ENCODE data around the gene PIAS1.

GRCh38 chr15:68176601-68177000, 122.5 kb downstream of the PIAS1 start:
- TF ChIP-seq PATZ1 (tag by site-specific recombination; IDR thresholded peaks at IDR 0.05) (no peak), MYNN (tag by site-specific recombination; IDR thresholded peaks at IDR 0.05; ENCODE audit: borderline replicate concordance) (no peak), CTCF (tag by site-specific recombination; IDR thresholded peaks at IDR 0.05) (no peak), RBAK (tag by site-specific recombination; IDR thresholded peaks at IDR 0.05) (no peak), REST (tag by site-specific recombination; IDR thresholded peaks at IDR 0.05) (no peak), ZNF148 (tag by site-specific recombination; IDR thresholded peaks at IDR 0.05; ENCODE audit: borderline replicate concordance) (no peak), ZNF24 (tag by site-specific recombination; IDR thresholded peaks at IDR 0.05) (no peak), ZNF175 (tag by site-specific recombination; IDR thresholded peaks at IDR 0.05) (no peak), ZNF280D (tag by site-specific recombination; IDR thresholded peaks at IDR 0.05) (no peak), ZNF76 (tag by site-specific recombination; IDR thresholded peaks at IDR 0.05; ENCODE audit: borderline replicate concordance, low read depth) (no peak), ZNF266 (tag by site-specific recombination; IDR thresholded peaks at IDR 0.05; ENCODE audit: low read depth) (no peak), ZNF146 (tag by site-specific recombination; IDR thresholded peaks at IDR 0.05) (no peak)

Measured in HEK293 (cell line).